Embryonic facial prominence (tissue), 1 donor: ENCODE data around the gene TMEM178A.
"Not testable (repeated sequence)": the region's sequence is repeated elsewhere in the genome, so short reads cannot be mapped to it uniquely, and the experiment has no call there.

ENCODE experiments used
- DNase-seq: peaks from one replicate; pipeline ENCODE4 v3.0.0-alpha.2; 2016; ENCODE audit errors: extremely low spot score

The TMEM178A gene

DNA sequence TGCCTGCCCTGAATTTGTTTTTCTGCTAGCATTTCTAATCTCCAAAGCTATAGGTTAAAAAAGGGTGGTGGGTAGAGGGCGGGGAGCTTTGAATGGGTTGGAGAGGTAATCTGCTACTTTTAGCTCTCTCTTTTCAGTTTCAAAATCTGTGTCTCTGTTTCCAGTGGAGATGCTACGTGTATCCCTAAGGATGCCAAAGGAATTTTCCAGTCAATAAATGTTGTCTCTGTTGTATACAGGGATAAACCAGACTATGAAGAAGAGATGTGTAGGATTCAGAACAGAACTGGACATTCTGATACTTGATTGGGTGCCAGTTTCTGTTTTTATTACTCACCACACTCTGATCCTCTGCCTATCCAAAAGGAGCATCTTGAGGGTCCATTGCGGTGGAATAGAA is 50.1 kb downstream of the TMEM178A start:
- no peak for DNase-seq

DNA sequence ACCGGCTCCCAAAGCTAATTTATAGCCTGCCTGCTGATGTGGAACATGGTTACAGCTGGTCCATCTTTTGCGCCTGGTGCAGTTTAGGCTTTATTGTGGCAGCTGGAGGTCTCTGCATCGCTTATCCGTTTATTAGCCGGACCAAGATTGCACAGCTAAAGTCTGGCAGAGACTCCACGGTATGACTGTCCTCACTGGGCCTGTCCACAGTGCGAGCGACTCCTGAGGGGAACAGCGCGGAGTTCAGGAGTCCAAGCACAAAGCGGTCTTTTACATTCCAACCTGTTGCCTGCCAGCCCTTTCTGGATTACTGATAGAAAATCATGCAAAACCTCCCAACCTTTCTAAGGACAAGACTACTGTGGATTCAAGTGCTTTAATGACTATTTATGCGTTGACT is 51.4 kb downstream of the TMEM178A start:
- DNase-seq = no peak

DNA sequence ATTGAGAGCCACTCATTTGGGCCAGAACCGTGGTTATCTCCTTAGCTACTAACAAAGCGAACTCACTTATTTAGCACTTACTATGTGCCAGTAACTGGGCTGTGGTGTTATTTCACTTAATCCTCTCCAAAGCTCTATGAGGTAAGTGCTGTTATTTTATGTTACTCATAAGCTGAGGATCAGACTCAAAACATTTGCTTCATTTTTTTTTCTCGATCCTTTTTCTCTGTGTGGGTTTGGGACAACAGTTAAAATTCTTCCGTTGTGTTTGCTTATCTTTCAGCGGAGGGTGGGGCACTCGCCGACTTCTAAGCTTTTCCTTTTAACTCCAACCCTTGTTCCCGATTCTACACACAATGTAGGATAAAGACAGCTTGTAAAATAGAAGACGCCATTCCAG is 52.8 kb downstream of the TMEM178A start:
- no peak for DNase-seq

DNA sequence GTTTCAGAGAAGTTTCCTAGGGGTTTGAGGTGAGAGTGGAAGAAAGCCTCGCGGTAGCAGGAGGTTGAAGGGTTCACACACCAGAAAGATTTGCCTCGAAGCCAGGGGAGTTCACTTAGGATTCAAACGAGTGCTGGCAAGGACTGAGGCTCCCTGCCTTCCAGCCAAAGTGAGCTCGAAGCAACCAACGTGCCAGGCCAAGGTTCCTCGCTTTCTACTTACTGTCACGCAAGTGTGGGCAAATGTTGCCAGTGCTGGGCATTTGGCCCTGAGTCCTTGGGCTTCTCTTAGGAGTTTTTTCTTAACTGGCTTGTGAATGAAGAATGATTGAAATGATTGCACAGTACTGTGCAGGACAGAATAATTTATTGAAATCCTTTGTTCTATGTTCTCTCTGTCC is 53.6 kb downstream of the TMEM178A start:
- no peak for DNase-seq

DNA sequence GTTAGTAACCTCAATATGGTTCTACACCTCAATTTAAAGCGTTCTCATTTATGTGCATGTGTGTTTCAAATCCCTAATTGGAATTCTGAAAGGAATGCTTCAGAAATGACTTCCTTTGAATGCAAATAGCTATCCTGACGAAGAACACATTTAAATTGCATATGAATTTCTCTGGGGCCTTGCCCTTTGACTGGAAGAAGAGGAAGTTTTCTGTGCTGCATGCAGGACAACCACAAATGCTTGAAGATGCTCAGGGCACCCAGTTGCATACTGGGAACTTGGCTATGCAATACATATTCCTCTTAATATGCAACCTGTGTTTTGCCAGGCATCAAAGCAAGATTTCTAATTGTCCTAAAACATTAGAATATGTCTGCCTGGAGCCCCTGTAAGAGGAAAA is 55.3 kb downstream of the TMEM178A start:
- no peak for DNase-seq

DNA sequence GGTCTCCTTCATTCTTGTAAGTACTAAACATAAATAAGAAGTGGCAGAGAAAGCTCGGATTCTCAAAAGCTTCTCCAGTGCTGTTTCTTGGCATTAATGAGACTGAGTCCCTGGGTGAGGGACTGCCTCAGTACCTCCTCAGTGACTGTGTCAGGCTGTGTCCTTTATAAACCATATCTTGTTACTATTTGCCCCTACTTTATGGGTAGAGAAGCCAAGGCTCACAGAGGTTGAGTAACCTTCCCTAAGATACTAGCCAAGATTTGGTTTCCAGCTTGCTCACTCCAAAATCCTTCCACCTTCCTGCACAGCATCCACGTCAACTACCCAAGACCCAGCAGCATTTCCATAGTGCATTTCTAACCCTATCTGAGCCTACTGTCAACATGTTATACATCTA is 57.8 kb downstream of the TMEM178A start:
- no peak for DNase-seq

DNA sequence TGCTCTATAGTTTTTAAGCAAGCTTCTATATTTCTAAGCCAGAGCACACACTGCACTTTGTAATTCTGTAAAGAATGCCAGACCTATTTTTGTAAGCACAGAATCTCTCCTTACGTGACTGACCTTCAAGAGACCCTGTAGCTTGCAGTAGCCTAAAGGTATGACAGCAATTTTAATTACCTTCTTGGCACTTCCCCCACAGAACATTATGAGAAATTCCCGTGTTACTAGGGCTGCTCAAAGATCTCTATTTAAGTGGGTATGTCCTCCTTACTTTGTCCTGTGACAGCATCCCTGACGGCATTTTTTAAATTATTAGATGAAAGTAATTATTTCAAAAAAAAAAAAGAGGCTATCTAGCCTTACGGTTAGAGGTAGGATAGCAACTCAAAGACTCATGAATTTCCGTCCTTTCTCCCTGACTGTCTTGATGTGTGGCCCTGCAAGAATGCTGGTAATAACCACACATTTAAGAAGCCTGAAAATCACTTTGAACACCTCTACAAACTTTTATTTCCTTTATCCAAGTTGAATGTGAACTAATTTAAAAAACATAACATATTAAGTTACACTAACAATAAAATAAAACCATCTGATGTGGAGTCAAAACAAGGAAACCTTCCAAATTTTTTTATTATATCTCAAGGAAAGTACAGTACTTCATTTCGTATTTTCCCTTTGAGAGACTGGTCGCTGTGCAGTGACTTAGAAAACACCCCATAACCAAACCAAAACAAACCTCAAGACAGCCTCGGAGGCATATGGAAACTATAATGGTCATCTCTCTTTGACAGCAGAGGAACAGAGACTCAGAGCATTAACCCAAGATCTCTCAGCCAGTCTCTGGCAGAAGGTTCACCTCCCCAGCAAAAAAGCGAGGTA is 58.5 kb downstream of the TMEM178A start:
- DNase-seq = peak; percentile 16

DNA sequence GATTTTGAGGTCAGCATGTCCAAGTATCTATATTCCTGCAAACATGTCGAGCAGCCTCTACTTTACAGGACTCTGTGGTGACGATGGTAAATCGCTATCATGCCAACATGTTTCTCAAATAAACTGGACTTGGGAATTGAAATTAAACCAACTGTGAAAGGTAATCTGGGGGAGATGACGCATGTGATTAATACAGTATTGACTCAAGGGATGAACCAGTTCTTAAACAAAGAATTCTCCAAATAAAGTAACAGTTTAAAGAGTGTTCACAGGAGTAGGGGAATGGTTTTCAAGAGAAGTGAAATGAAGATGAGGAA is 59.1 kb downstream of the TMEM178A start:
- no peak for DNase-seq

DNA sequence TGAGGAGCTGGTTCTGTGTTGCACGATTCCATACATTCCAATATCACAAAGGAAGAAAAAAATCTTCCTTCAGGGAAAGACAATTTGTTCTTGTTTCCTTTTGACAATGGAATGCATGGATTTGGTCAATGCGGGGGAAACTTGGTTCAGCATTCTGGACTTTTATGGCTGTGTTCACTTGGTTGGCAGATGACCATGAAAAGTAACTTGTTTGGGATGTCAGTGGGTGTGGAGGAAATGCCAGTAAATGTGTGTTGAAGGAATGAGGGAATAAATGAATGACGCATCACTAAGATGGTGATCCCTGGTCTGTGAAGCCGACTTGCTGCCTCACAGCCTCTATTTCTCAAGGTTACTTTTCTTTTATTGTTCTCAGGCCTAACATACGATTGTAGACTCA is 59.7 kb downstream of the TMEM178A start:
- no peak for DNase-seq

DNA sequence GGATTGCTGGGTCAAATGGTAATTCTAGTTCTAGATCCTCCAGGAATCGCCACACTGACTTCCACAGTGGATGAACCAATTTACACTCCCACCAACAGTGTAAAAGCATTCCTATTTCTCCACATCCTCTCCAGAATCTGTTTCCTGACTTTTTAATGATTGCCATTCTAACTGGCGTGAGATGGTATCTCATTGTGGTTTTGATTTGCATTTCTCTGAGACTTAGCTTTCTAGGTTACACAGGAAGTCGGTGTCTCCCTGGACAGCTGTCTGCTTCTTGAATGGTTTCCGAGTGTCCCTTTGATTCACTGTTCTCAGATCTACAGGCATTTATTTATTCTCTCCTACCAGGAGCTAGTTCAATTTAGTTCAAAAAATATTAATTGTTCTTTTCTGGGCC is 62.4 kb downstream of the TMEM178A start:
- not testable (repeated sequence) for DNase-seq

DNA sequence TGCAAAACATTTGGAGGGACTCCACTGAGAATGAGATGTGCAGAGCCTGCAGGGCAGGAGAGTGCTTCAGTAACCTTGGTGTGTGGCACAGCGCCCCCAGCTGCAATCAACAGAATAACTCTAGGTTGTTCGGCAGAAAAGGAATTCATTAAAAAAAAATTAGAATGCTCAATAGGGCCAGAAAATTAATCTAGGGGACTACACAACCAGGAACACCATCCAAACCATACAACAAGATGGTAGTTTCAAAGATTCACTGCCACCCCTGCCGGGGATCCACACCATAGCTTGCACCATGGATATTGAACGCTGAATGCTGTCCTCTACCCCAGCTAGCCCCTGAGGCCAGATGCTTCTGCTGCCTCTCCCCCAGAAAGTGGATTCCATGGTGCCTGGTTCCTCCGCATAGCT is 63.2 kb downstream of the TMEM178A start:
- no peak for DNase-seq

DNA sequence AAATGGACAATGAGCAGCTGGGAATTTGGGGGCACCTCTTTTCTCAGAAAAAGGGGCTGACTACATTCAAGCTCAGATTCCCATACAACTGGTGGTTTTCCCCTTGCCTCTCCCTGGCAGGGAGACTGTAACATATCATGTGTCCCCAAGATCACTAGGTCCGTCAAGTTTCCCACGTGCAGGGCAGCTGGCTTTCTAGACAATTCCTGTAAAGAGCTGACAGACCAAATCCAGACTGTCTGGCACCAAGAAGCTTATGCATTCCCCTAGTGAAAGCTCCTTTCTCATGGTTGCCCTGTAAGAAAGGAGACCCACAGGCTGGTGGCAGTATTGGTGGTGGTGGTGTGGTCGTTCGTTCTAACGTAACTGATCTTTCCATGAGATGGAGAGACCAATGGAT is 64.6 kb downstream of the TMEM178A start:
- DNase-seq = no peak

DNA sequence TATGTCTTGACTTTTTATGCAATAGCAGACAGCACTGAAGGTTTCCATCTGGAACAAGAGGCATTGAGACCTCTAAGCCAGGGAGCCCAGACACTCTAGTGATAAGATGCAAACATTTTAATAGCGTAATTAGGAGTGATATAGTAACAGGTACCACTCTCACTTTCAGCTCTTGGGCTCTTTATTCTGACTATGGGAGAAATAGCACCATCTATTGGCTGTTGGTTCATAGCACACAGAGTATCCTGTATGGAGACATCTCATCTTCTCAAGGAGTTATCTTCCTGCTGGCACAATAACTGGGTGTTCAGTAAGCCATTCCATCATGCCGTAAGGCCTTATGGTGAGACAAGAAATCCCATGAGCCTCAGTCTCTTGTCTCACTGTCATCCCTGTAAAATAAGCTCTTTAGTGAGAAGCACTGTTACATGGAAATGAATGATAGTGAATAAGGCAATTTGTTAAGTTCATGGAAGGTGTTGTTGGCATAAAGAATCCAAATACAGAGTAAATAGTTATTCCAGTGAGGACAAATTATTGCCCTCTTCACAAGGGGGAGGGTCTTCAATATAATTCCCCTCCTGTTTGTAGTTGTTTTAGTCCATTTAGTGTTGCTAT is 65.1 kb downstream of the TMEM178A start:
- DNase-seq = no peak

DNA sequence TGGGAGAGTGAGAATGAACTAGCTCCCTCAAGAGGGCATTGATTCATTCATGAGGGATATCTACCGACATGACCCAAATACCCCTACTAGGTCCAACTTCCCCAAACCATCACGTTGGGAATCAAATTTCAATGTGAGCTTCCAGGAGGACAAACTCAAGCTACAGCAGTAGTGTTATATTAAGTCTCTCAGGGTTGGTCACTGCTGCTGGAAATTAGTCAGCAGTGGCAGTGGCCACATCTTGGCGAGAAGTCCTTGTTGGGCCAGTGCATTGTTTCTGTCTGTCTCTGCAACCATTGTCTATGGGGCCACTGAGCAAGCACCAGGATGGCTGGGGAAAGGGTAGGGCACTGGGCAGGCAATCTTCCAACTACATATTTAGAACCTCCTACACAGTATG is 65.8 kb downstream of the TMEM178A start:
- DNase-seq = no peak

DNA sequence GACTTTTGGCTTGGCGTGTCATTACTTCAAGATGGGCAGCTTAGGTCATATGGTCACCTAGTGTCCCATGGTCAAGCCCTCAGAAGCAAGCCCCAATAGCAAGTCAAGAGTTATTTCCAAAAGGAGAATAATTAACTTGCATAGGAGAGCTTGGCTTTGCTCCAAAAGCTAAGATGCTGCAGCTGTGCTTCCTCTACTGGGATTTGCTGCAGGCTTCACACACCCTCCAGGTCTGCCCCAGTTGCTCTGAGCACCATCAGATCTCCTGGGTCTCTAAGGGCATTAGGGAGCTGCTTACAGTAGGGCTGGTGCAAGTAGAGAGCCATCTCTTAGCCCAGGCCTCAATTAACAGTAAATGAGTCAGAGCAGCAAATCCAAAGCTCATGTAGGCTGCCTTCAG is 66.8 kb downstream of the TMEM178A start:
- DNase-seq = no peak

DNA sequence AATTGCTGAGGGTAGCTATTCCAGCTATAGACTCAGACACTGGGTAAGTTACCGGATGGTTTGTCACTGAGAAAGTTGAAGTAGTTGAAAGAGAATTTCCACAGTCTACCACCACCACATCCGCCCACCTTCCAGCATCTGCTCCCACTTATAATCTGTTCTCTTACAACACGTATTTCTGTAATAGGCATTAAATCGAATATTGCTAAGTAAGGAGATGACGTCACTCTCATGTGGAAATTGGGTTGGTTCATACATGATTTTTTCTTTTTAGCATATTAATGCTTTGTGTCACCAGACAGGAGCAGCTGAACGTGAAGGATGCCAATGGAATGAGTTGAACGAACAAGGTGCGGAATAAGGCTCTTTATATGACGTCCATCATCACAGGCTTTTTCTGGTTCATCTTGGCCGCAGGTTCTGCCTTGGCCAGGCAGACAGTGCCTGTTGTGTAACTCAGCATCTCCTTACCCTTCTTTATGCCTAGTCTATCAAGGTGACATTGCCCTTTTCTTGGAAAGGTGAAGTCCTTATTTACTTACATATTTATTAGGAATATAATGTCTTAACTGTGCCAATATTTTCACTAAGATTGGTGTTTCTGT is 67.5 kb downstream of the TMEM178A start:
- no peak for DNase-seq

DNA sequence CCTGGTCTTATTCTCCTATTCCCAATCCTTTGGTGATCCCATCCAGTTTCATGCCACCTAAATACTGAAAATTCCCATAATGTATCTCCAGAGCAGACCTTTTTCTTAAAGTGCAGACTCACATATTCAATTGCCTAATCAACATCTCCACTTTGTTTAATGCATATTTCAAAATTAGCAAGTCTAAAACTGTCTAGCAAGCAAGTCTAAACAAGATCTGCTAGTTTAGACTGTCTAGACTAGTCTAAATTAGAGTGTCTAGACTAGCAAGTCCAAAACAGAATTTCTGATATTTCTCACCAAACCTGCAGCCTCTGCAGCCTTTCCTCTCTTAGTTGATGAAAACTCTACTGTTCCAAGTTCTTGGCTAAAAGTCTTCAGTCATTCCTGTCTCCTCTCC is 68.7 kb downstream of the TMEM178A start:
- no peak for DNase-seq

DNA sequence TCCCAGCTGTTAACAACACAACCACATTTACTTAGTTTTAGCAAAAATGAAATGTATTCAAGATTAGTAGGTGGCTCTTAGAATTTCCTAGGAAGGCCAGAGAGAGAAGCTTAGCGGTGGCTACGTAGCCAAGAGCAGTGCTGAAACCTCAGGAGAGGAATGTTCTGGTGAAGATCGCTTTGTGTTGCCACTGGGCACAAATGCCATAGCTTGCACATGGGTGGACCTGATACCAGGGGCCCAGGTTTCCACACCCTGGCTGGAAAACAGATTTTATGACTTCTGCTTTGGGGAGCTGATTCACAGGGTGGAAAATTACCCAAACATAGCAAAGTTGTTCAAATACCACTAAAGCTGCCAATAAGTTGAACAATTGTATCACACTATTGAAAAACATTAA is 69.9 kb downstream of the TMEM178A start:
- DNase-seq = no peak

DNA sequence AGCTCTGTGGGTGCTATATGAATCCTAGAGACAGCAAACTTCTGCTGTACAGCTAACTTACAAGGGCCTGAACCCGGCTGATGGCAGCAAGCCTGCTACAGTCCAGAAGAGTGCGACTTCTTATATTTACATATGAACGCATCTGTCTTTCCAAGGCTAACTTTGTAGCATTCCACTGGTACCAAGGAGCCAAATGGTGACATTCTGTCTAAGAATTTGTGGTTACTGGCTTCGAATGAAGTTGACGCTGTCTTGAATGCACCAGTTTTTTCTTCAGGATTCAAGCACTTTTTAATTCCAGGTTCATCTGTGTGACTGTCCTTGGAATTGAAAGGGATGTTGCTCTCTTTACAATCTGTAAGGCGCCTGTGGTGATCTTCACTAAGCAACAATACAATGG is 70.9 kb downstream of the TMEM178A start:
- DNase-seq = no peak

DNA sequence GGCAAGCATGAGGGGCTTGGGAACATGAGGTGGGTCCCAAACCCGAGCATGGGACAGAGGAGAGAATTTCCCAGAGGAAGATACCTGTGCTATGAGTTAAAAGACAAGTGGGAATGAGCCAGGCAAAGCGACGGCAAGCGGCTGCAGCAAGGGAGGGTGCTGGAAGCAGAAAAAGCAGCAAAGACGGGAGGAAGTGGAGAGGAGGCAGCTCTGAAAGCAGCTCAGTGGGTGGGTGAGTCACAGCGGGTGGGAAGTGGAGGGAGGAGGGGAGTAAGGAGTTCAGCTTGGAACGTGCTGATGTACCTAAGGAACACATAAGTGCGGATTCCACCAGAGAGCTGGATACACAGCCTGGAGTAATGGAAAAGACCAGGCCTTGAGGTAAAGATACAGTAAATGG is 71.9 kb downstream of the TMEM178A start:
- DNase-seq = no peak

DNA sequence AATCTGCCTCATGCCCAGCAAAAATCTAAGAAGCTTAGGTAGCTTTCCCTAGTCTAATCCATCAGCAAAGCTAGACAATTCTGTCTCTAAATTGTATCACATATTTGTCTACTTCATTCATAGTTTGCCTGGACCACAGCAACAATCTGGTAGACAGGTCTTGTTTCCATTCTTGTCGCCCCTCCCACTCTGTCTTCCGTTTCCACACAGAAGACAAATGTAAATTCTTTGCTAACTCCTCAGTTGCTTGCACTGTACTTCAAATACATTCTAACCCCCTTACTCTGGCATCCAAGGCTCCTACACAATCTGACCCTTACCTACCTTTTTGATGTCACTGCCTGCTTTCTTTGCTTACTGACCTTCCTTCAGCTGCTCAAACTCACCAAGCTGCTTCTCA is 73.2 kb downstream of the TMEM178A start:
- no peak for DNase-seq

DNA sequence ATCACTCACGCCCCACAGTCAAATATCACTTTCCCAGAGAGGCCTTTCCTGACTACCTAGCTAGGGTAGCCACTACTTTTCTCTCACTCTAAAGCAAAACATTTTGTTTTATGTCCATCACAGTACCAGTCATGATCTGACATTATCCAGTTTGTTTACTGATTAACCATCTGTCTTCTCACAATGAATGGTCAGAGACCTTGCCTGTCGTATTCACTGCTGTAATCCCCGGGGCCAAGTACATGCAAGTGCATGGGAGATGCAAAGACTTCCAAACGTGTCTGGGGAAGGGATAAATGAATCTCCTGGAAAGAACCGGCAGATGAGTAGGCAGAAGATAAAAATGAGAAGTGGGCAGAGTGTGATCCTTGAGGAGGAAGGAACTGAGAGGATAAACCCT is 73.7 kb downstream of the TMEM178A start:
- no peak for DNase-seq

DNA sequence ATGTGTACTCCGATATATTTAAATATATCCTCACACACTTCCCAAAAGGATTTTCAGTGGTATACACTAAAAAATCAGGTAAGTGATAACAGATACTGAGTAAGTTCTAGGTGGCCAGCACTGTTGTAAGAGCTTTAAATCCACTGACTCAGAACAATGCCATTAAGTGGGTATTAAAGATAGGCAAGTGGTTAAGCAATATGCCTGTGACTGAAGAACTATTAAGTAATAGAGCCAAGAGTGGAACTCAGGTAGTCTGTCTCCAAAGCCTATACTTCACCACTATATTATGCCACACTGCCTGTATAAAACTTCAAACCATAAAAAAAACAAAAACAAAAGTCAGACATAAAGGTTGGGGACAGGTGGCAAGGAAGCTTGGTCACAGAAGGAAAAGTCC is 76.2 kb downstream of the TMEM178A start:
- no peak for DNase-seq
